Gastrocnemius medialis (tissue), 4 donors: ENCODE data around the gene NPR2. TPM values are rescaled to one million over a fixed set of nuclear protein-coding genes. Genes with fewer than 3 reads are reported as not detected.

Source experiments
- ATAC-seq, 2 donors: fragments of 150-250 bp; one replicate each; pipeline ENCODE4 v1.9.1; 2016
- DNase-seq, 2 donors: peaks; one replicate each; pipeline ENCODE4 v3.0.0-alpha.2; 2019
- H3K27ac ChIP-seq, 4 donors: fragments of 200-600 bp; sonication (generic); 1 replicate in 1 of 4; 2 replicates in 3 of 4; pipeline ENCODE4 v1.5.1; 2016 to 2018; ENCODE audit warnings: mild to moderate bottlenecking in 2 of 4, moderate library complexity in 1 of 4
- H3K27me3 ChIP-seq, 3 donors: fragments of 200-600 bp; sonication (generic) in 2 of 3; 1 replicate in 1 of 3; 2 replicates in 2 of 3; pipeline versions ENCODE4 v1.5.1 to v1.6.0; 2016 to 2019; ENCODE audit warnings: mild to moderate bottlenecking in 1 of 3, moderate library complexity in 1 of 3
- H3K36me3 ChIP-seq, 2 donors: fragments of 200-600 bp; sonication (generic) in 1 of 2; one replicate each; pipeline ENCODE4 v1.5.1; 2017 to 2018
- H3K4me1 ChIP-seq, 2 donors: fragments of 200-600 bp; sonication (generic) in 1 of 2; one replicate each; pipeline ENCODE4 v1.5.1; 2016 to 2017; ENCODE audit warnings: mild to moderate bottlenecking in 2 of 2
- H3K4me3 ChIP-seq, 4 donors: fragments of 200-600 bp; sonication (generic) in 3 of 4; 1 replicate in 1 of 4; 2 replicates in 3 of 4; pipeline ENCODE4 v1.5.1; 2016 to 2019; ENCODE audit warnings: mild to moderate bottlenecking in 2 of 4
- H3K9me3 ChIP-seq, 3 donors: fragments of 200-600 bp; sonication (generic) in 2 of 3; 1 replicate in 1 of 3; 2 replicates in 2 of 3; pipeline ENCODE4 v1.5.1; 2016 to 2019
- POLR2A ChIP-seq, 2 donors: fragments of 450-650 bp; IDR thresholded peaks; one replicate each; pipeline ENCODE4 v1.6.1; 2017; ENCODE audit warnings: antibody characterized with exemption in 2 of 2, mild to moderate bottlenecking in 2 of 2, moderate library complexity in 2 of 2
- in situ Hi-C, 4 donors: fragments of 200-750 bp; cut with MboI; loops; one replicate each; pipeline versions ENCODE4 v1.15.0 to v1.8.0; 2017; ENCODE audit warnings: low sequenced_read_pairs in 4 of 4
- intact Hi-C: fragments of 100-400 bp; cut with DNase I; formaldehyde crosslinking; loops from one replicate; pipeline ENCODE4 v1.15.1; 2023; ENCODE audit warnings: low total_unique reads
- total RNA-seq, 4 donors: library from RNA; depleted of rRNA; stranded (reverse); fragments of >200 nt; gene quantifications; one replicate each; pipeline versions ENCODE4 v1.1.0 to v1.2.3, GENCODE V29; 2016
- TF ChIP-seq, protein P1 (sequence below), 5 experiments: fragments of 450-650 bp in 3 of 5; fragments of 200-600 bp in 2 of 5; sonication (generic) in 2 of 5; IDR thresholded peaks in 4 of 5; conservative IDR thresholded peaks in 1 of 5; 1 replicate in 4 of 5; 2 replicates in 1 of 5; pipeline ENCODE4 v1.5.1; 2016 to 2019; ENCODE audit warnings: antibody characterized with exemption in 5 of 5, mild to moderate bottlenecking in 3 of 5, moderate library complexity in 3 of 5

The NPR2 gene
- total RNA-seq, 4 donors from 2014 or later = 12.3 to 19.2 (median 16.3) TPM

DNA sequence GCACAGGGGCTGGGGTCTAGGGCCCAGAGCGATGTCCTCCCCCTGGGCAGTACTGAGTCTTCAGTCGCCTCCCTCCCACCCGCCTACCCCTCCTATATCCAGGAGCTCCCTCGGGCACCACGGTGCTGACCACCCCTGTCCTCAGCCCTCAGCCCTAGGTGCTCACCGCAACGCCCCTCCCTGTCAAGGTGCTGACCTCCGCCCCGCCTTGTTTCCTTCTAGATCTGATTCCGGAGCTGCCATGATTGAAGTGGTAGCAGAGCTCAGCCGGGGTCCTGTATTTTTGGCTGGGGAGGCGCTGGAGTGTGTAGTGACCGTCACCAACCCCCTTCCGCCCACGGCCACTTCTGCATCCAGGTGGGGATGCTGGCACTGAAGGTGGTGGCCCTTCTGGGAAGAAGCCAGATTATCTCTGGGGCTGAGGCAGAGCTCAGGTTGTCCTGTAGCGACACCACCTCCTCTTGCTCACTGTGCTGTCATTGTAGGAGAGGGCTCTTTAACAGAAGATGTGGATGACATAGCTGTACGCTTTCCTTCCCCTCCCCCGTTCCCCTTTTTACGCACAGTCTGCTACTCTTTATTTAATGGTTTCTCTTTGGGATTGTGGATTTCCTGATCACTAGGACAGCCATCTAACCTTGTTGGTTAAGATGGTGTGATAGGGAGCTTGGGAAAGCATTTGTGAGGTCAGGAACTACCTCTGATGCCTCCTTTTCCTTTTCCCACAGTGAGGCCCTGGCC is 41.7 kb upstream of the NPR2 start:
- in situ Hi-C loops = loop anchor here in 1 of 4 donors (25.0 kb wide), 1 partner anchor 262 kb away; the partner anchor contains the start of gene RUSC2
- ATAC-seq = peak; percentile 37 to 39
- DNase-seq = peak in 1 of 2 donors; percentile 50
- Histone ChIP-seq H3K4me1 (peaks cover 38 to 41% of the 10 kb centered on the region in 2 donors), H3K27ac (peak overlapping the region; percentile 88 to 97 (median 94)), H3K9me3 (no peaks in the 10 kb centered on the region), H3K27me3 (no peaks in the 10 kb centered on the region), H3K36me3 (peaks cover 2 to 46% of the 10 kb centered on the region in 2 donors), H3K4me3 (peak overlapping the region; percentile 81 to 99 (median 85))
- intact Hi-C loops = loop anchor here (1.0 kb wide), 3 partner anchors 17 to 103 kb away; partner anchors contain the start of genes CREB3, FAM221B and TLN1
- TF ChIP-seq, protein P1, sequence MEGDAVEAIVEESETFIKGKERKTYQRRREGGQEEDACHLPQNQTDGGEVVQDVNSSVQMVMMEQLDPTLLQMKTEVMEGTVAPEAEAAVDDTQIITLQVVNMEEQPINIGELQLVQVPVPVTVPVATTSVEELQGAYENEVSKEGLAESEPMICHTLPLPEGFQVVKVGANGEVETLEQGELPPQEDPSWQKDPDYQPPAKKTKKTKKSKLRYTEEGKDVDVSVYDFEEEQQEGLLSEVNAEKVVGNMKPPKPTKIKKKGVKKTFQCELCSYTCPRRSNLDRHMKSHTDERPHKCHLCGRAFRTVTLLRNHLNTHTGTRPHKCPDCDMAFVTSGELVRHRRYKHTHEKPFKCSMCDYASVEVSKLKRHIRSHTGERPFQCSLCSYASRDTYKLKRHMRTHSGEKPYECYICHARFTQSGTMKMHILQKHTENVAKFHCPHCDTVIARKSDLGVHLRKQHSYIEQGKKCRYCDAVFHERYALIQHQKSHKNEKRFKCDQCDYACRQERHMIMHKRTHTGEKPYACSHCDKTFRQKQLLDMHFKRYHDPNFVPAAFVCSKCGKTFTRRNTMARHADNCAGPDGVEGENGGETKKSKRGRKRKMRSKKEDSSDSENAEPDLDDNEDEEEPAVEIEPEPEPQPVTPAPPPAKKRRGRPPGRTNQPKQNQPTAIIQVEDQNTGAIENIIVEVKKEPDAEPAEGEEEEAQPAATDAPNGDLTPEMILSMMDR (IDR thresholded peaks at IDR 0.05 in 4 of 5, conservative IDR thresholded peaks at IDR 0.05 in 1 of 5) = no peak
- TF ChIP-seq POLR2A (IDR thresholded peaks at IDR 0.05) = no peak

DNA sequence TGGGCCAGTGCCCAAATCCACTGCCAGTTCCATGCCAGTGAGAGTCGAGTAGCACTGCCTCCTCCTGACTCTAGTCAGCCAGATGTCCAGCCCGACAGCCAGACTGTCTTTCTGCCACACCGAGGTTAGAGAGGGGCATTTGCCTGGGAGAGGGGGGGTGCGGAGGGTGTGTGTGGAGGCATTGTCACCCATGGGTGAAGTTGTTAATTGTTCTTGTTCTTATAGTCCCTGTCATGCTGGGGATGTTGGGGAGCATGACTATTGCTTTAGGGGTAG is 41.2 kb upstream of the NPR2 start:
- peak in 1 of 2 donors; percentile 47 for DNase-seq
- Histone ChIP-seq H3K36me3 (peaks cover 2 to 46% of the 10 kb centered on the region in 2 donors), H3K4me3 (peak overlapping the region; percentile 81 to 99 (median 85)), H3K9me3 (no peaks in the 10 kb centered on the region), H3K27me3 (no peaks in the 10 kb centered on the region), H3K27ac (peak overlapping the region; percentile 88 to 97 (median 94)), H3K4me1 (peaks cover 36 to 37% of the 10 kb centered on the region in 2 donors)
- intact Hi-C loops (no loop called here), in situ Hi-C loops (no loop called here)
- TF ChIP-seq, protein P1 (IDR thresholded peaks at IDR 0.05 in 4 of 5, conservative IDR thresholded peaks at IDR 0.05 in 1 of 5) = no peak
- no peak for TF ChIP-seq POLR2A (IDR thresholded peaks at IDR 0.05)
- ATAC-seq = no peak

DNA sequence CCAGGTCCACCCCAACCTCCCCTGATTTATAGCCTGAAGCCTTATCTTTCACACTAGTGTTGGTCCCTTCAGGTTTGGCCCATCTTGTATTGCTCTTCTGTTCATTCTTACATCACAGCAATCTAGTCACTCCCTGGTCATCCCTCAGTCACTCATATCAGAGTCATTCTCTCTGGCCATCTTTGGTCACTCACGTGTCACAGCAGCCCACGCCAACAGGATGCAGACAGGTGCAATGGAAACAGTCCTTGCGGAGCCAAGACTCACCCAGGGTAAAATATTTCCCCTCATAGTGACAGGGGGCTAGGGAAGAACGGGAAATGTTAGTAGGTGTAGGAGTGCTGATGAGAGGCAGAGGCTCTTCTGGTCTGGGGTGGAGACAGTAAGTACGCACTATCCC is 37.9 kb upstream of the NPR2 start:
- H3K36me3 ChIP-seq = peaks cover 2 to 46% of the 10 kb centered on the region in 2 donors
- in situ Hi-C loops (no loop called here), intact Hi-C loops (no loop called here)
- no peak overlapping the region for H3K27ac ChIP-seq
- peaks cover 28 to 30% of the 10 kb centered on the region in 2 donors for H3K4me1 ChIP-seq
- ATAC-seq = no peak
- DNase-seq = no peak
- H3K9me3 ChIP-seq = no peaks in the 10 kb centered on the region
- TF ChIP-seq POLR2A (IDR thresholded peaks at IDR 0.05) = no peak
- TF ChIP-seq, protein P1 (IDR thresholded peaks at IDR 0.05 in 4 of 5, conservative IDR thresholded peaks at IDR 0.05 in 1 of 5) = no peak
- H3K4me3 ChIP-seq = no peak overlapping the region
- no peaks in the 10 kb centered on the region for H3K27me3 ChIP-seq

DNA sequence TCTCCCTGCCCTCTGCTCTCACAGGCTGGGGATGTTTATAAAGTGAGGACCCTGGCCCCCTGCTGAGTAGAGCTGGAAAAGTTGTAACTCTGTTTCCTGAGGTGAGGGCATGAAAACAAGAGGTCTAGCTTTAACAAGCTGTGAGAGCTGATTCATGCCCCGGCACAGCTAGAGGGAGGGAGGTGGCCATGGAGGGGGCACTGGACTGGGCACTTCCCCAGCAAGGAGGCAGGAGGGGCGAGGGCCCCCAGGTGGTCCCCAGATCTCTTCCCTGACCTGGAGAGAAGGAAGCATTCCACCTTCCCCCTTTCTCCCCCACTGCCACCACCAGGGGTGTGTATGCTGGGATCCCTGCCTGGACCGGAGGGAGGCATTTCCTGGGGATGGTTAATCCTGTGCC is 37.1 kb upstream of the NPR2 start, which contains the start of gene MSMP:
MSMP (minus strand) TSS at position 13 of the 400 bp plus-strand sequence. CDS start 147 bp downstream, outside the sequence.
- TF ChIP-seq, protein P1 (IDR thresholded peaks at IDR 0.05 in 4 of 5, conservative IDR thresholded peaks at IDR 0.05 in 1 of 5) = no peak
- no peak for TF ChIP-seq POLR2A (IDR thresholded peaks at IDR 0.05)
- Histone ChIP-seq H3K4me3 (no peak within 1 kb of the TSS), H3K36me3 (peaks cover 2 to 46% of the 10 kb centered on the region in 2 donors), H3K27me3 (no peaks in the 10 kb centered on the region), H3K9me3 (no peaks in the 10 kb centered on the region), H3K4me1 (peaks cover 28 to 30% of the 10 kb centered on the region in 2 donors), H3K27ac (no peak within 1 kb of the TSS)
- intact Hi-C loops (no loop called here), in situ Hi-C loops (no loop called here)
- DNase-seq (no peak), ATAC-seq (no peak)
